Mesenchymal stem cell (in vitro differentiated cells and primary cell): ENCODE measurements around the gene CLDN18.

Source experiments
- DNase-seq: peaks from one replicate; pipeline ENCODE4 v3.0.0-alpha.2; 2013
- H2AFZ ChIP-seq: one replicate; pipeline ENCODE4 v1.6.1; 2013; ENCODE audit warnings: low read depth, mild to moderate bottlenecking, control low read depth, inconsistent platforms, low read length, moderate library complexity
- H2AK5ac ChIP-seq: 2 replicates; pipeline ENCODE4 v1.6.1; 2013; ENCODE audit warnings: low read length, moderate library complexity, mild to moderate bottlenecking, inconsistent platforms; ENCODE audit not compliant: severe bottlenecking
- H2BK120ac ChIP-seq: one replicate; pipeline ENCODE4 v1.6.1; 2013; ENCODE audit warnings: low read depth, mild to moderate bottlenecking, inconsistent platforms, low read length, moderate library complexity
- H2BK12ac ChIP-seq, 2 experiments: one replicate each; pipeline ENCODE4 v1.6.1; 2013; ENCODE audit warnings: inconsistent platforms in 2 of 2, low read length in 2 of 2, mild to moderate bottlenecking in 2 of 2, moderate library complexity in 2 of 2, control low read depth in 1 of 2
- H2BK15ac ChIP-seq: one replicate; pipeline ENCODE4 v1.6.1; 2013; ENCODE audit warnings: mild to moderate bottlenecking, low read depth, inconsistent platforms; ENCODE audit not compliant: poor library complexity, severe bottlenecking
- H2BK5ac ChIP-seq: 2 replicates; pipeline ENCODE4 v1.6.1; 2013; ENCODE audit warnings: low read depth, mild to moderate bottlenecking, low read length, control low read depth, inconsistent platforms; ENCODE audit not compliant: poor library complexity, severe bottlenecking
- H3K14ac ChIP-seq, 2 experiments: one replicate each; pipeline ENCODE4 v1.6.1; 2013; ENCODE audit warnings: inconsistent platforms in 2 of 2, low read length in 2 of 2, control low read depth in 1 of 2, mild to moderate bottlenecking in 1 of 2, moderate library complexity in 1 of 2
- H3K18ac ChIP-seq, 2 experiments: one replicate each; pipeline ENCODE4 v1.6.1; 2013; ENCODE audit warnings: inconsistent platforms in 2 of 2, low read length in 2 of 2, control low read depth in 1 of 2, low read depth in 1 of 2, mild to moderate bottlenecking in 1 of 2
- H3K23ac ChIP-seq, 2 experiments: one replicate each; pipeline ENCODE4 v1.6.1; 2013; ENCODE audit warnings: inconsistent platforms in 2 of 2, low read length in 2 of 2, mild to moderate bottlenecking in 2 of 2, moderate library complexity in 2 of 2, control low read depth in 1 of 2
- H3K27ac ChIP-seq: 2 replicates; pipeline ENCODE4 v1.5.1; 2013; ENCODE audit warnings: mild to moderate bottlenecking, moderate library complexity, low read length, control low read depth, inconsistent platforms; ENCODE audit not compliant: poor library complexity, severe bottlenecking
- H3K27me3 ChIP-seq, 2 experiments: 2 replicates each; pipeline versions ENCODE4 v1.6.1 to v1.7.0; 2013; ENCODE audit warnings: low read length in 2 of 2, mild to moderate bottlenecking in 2 of 2, moderate library complexity in 2 of 2, control low read depth in 1 of 2, inconsistent platforms in 1 of 2; ENCODE audit not compliant: control insufficient read depth in 1 of 2, insufficient read depth in 1 of 2
- H3K36me3 ChIP-seq, 2 experiments: 2 replicates each; pipeline versions ENCODE4 v1.6.1 to v1.7.0; 2013; ENCODE audit warnings: low read length in 2 of 2, control low read depth in 1 of 2, inconsistent platforms in 1 of 2, low read depth in 1 of 2, mild to moderate bottlenecking in 1 of 2; ENCODE audit not compliant: insufficient read depth in 2 of 2, control insufficient read depth in 1 of 2
- H3K4ac ChIP-seq, 2 experiments: one replicate each; pipeline ENCODE4 v1.6.1; 2013; ENCODE audit warnings: inconsistent platforms in 2 of 2, low read length in 2 of 2, mild to moderate bottlenecking in 2 of 2, moderate library complexity in 2 of 2, control low read depth in 1 of 2, low read depth in 1 of 2
- H3K4me1 ChIP-seq: 2 replicates; pipeline ENCODE4 v1.6.1; 2013; ENCODE audit warnings: low read depth, low read length, control low read depth; ENCODE audit not compliant: control insufficient read depth, insufficient read depth
- H3K4me2 ChIP-seq: 2 replicates; pipeline ENCODE4 v1.6.1; 2013; ENCODE audit warnings: low read length, mild to moderate bottlenecking, inconsistent platforms; ENCODE audit not compliant: poor library complexity, severe bottlenecking
- H3K4me3 ChIP-seq, 2 experiments: 2 replicates each; pipeline versions ENCODE4 v1.5.1 to v1.7.0; 2013; ENCODE audit warnings: low read length in 2 of 2, mild to moderate bottlenecking in 2 of 2, control low read depth in 1 of 2, low read depth in 1 of 2; ENCODE audit not compliant: insufficient read depth in 1 of 2
- H3K79me1 ChIP-seq: replicated peaks from 2 replicates; pipeline ENCODE4 v1.6.1; 2013; ENCODE audit warnings: mild to moderate bottlenecking, control low read depth, low read length, inconsistent platforms; ENCODE audit not compliant: poor library complexity, severe bottlenecking
- H3K9ac ChIP-seq: 2 replicates; pipeline ENCODE4 v1.7.0; 2013; ENCODE audit warnings: mild to moderate bottlenecking, low read length, moderate library complexity
- H3K9me3 ChIP-seq: 2 replicates; pipeline ENCODE4 v1.7.0; 2013; ENCODE audit warnings: mild to moderate bottlenecking, low read length; ENCODE audit not compliant: control insufficient read depth
- H4K8ac ChIP-seq: one replicate; pipeline ENCODE4 v1.6.1; 2013; ENCODE audit warnings: inconsistent platforms, mild to moderate bottlenecking, low read length, moderate library complexity
- H4K91ac ChIP-seq: one replicate; pipeline ENCODE4 v1.6.1; 2013; ENCODE audit warnings: mild to moderate bottlenecking, low read length, inconsistent platforms
- WGBS: methylation state at CpG from one replicate; pipeline ENCODE4 v1.1.7; 2013; ENCODE audit warnings: mixed read lengths; 5-methylcytosine and 5-hydroxymethylcytosine counted together

Gene CLDN18

DNA sequence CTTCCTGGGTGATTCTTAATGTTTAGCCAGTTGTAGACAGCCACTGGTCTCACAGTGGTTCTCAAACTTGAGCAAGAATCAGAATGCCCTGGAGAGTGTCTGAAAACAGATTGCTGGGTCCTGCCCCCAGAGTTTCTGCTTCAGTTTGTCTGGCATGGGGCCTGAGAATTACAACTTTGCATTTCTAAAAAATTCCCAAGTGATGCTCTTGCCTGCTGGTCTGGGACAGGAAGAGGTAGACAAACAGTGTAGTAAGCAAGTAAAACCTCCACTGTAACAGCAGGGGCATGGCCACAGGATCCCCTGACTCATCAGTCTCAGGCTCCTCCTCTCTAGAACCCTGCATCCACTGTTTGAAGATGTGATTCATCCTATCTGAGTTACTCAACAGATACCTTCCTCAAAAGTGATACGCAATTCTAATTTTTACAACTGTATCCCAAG, 69.0 kb downstream of the CLDN18 start:
- no peak overlapping the region for H3K18ac ChIP-seq
- peaks cover 39% of the 10 kb centered on the region for H3K4me1 ChIP-seq
- H2BK15ac ChIP-seq, result no peak overlapping the region
- H3K14ac ChIP-seq, result no peak overlapping the region
- H3K4ac ChIP-seq, result no peak overlapping the region
- no peak overlapping the region for H3K4me3 ChIP-seq
- H4K91ac ChIP-seq, result no peak overlapping the region
- peak overlapping the region; percentile 75 for H2AK5ac ChIP-seq
- no peak overlapping the region for H3K4me2 ChIP-seq
- no peak overlapping the region for H2AFZ ChIP-seq
- H2BK5ac ChIP-seq, result peak overlapping the region; percentile 54
- H3K79me1 ChIP-seq, result peaks cover 14% of the 10 kb centered on the region
- peak overlapping the region; percentile 15 for H3K9ac ChIP-seq
- no peak overlapping the region for H2BK12ac ChIP-seq
- H3K27me3 ChIP-seq, result no peaks in the 10 kb centered on the region
- H3K9me3 ChIP-seq, result no peaks in the 10 kb centered on the region
- no peak overlapping the region for H4K8ac ChIP-seq
- peak; percentile 87 for DNase-seq
- no peak overlapping the region for H2BK120ac ChIP-seq
- peaks cover 23 to 35% of the 10 kb centered on the region in 2 experiments for H3K36me3 ChIP-seq
- no peak overlapping the region for H3K23ac ChIP-seq
- H3K27ac ChIP-seq, result peak overlapping the region; percentile 93
- whole genome bisulfite sequencing, result no CpG with 5 or more reads among the region's 1 CpG

- Histone ChIP-seq H3K79me1 (peaks cover 14% of the 10 kb centered on the region), H2BK5ac (no peak overlapping the region), H3K27ac (peak overlapping the region; percentile 93), H4K91ac (no peak overlapping the region), H3K36me3 (peaks cover 26 to 44% of the 10 kb centered on the region in 2 experiments), H3K27me3 (no peaks in the 10 kb centered on the region), H3K9ac (no peak overlapping the region), H3K4me1 (peaks cover 41% of the 10 kb centered on the region), H3K4ac (no peak overlapping the region), H3K4me2 (no peak overlapping the region), H3K23ac (no peak overlapping the region), H2BK120ac (no peak overlapping the region), H2BK12ac (no peak overlapping the region), H2AK5ac (peak overlapping the region; percentile 86), H3K14ac (no peak overlapping the region), H2BK15ac (no peak overlapping the region), H3K9me3 (no peaks in the 10 kb centered on the region), H4K8ac (no peak overlapping the region), H3K18ac (no peak overlapping the region), H2AFZ (no peak overlapping the region), H3K4me3 (no peak overlapping the region)
- 89% methylated on average over 5 of the region's 5 CpGs for WGBS
- no peak for DNase-seq
Measured at GRCh38 chr3:138079901-138080300, 69.9 kb downstream of the CLDN18 start.

DNA sequence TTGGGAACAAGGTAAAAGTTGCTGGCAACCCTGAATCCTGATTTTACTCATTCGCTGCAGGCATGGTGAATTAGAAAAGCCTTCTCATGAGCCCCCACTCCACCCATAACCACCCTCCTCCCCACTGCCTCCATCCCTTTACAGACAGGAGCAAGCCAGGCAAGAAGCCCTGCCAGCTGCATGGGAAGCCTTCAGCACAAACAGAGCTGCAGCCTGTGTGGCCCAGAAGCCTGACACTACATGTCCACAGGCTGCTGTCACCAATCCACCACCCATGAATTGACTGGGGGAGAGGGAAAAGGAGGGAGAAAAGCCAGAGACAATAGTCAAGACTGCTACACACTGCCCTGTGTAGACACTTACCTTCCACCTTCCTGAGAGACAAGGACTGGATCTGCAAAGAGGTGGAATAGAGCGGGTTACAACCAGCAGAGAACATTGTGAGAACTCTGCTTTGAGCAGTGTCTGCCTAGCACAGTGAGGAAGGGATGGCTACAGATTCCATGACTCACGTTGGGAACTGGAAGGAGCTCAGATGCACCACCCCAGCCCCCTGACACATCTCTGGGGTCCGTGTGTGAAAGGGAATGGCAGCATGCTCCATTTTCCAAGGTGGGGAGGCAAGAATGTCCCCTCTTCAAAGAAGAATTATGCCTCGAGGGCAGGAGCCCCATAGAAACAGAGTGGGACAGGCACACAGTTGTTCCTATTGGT, 71.6 kb downstream of the CLDN18 start:
- Histone ChIP-seq H3K4me3 (peak overlapping the region in 1 of 2 experiments; percentile 68), H3K4me1 (peaks cover 41% of the 10 kb centered on the region), H3K4me2 (peak overlapping the region; percentile 5), H3K36me3 (peaks cover 25 to 40% of the 10 kb centered on the region in 2 experiments), H4K91ac (no peak overlapping the region), H4K8ac (no peak overlapping the region), H2BK120ac (no peak overlapping the region), H2AK5ac (peak overlapping the region; percentile 92), H2BK15ac (no peak overlapping the region), H3K23ac (no peak overlapping the region), H3K4ac (no peak overlapping the region), H2BK5ac (peak overlapping the region; percentile 49), H3K27me3 (no peaks in the 10 kb centered on the region), H2BK12ac (peak overlapping the region in 1 of 2 experiments; percentile 12), H3K18ac (no peak overlapping the region), H3K14ac (no peak overlapping the region), H3K9ac (peak overlapping the region; percentile 41), H3K27ac (peak overlapping the region; percentile 93), H2AFZ (no peak overlapping the region), H3K79me1 (peaks cover 12% of the 10 kb centered on the region), H3K9me3 (no peaks in the 10 kb centered on the region)
- peak; percentile 60 for DNase-seq
- WGBS, result 81% methylated on average over 5 of the region's 5 CpGs

DNA sequence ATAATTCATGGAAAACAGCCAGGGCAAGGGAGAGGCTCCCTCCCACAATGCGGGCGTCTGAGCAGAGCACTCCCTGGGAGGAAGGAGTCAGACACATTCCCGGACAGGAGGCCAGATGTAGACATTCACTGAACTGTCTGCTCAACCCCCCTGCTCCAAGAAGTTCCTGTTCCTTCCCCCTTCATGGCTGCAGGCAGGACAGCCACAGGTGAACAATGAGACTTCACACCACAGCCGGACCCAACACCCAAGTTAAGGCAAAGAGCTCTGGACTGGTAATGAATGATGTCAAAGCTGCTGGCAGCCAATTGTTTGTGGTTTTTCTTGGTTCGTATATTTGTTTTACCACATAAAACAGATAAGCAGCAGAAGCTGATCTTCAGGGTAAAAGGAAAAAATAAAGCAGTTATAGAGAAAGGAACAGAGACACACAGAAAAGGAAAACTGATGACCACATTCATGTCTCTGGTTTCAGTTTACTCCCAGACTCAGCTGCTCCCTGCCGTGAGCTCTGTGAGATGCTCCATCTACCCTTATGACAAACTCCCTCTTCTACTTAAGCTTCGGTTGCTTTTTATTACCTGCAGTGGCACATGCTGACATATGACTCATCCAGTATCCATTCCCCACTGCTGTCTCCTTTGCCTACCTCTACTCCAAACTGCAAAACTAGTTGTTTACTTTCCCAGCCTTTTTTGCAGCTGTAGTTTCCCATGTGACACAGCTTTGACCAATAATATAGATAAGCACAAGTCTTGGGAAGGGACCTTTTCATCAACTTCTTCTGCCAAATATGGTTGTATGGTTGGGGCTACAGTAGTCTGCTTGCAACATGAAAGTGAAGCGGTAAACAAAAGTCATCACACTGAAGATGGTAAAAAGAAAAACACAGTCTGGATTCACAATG, 72.4 kb downstream of the CLDN18 start:
- Histone ChIP-seq H2AFZ (no peak overlapping the region), H3K4me1 (peaks cover 37% of the 10 kb centered on the region), H3K4ac (no peak overlapping the region), H2BK5ac (peak overlapping the region; percentile 69), H4K91ac (no peak overlapping the region), H2AK5ac (no peak overlapping the region), H3K9ac (peak overlapping the region; percentile 41), H3K4me3 (peak overlapping the region in 1 of 2 experiments; percentile 68), H3K14ac (no peak overlapping the region), H3K27ac (peak overlapping the region; percentile 93), H2BK15ac (no peak overlapping the region), H3K23ac (no peak overlapping the region), H3K27me3 (no peaks in the 10 kb centered on the region), H3K36me3 (peaks cover 22 to 41% of the 10 kb centered on the region in 2 experiments), H2BK120ac (no peak overlapping the region), H3K9me3 (no peaks in the 10 kb centered on the region), H3K18ac (peak overlapping the region in 1 of 2 experiments; percentile 58), H2BK12ac (no peak overlapping the region), H4K8ac (no peak overlapping the region), H3K4me2 (peak overlapping the region; percentile 20), H3K79me1 (peaks cover 10% of the 10 kb centered on the region)
- WGBS, result 44% methylated on average over 6 of the region's 8 CpGs
- DNase-seq, result peak; percentile 92
